ENCODE data around the gene VAX1. TPM values are rescaled to one million over a fixed set of nuclear protein-coding genes. Genes with fewer than 3 reads are reported as not detected.

Gene VAX1
- total RNA-seq, 2 experiments from 2014 or later: not detected

- H3K27ac Mint-ChIP-seq: no peak overlapping the region
- peaks cover 30% of the 10 kb centered on the region for H3K4me1 Mint-ChIP-seq (ENCODE audit: low read depth)
- ChIA-PET POLR2A (no interaction called here), CTCF (interaction anchor here (1.0 kb wide), 1 partner anchor 373 kb away, joined by 3 read pairs; no protein-coding TSS in a partner anchor)
- TF ChIP-seq CTCF (IDR thresholded peaks at IDR 0.05): no peak
- Histone ChIP-seq H3K36me3 (ENCODE audit: insufficient read depth, low read length) (no peaks in the 10 kb centered on the region), H3K27ac (ENCODE audit: low read depth in 1 of 2, low read length in 2 of 2) (no peak overlapping the region), H3K4me1 (ENCODE audit: insufficient read depth, low read length) (peaks cover 47% of the 10 kb centered on the region), H3K9me3 (ENCODE audit: control insufficient read depth in 1 of 2, insufficient read depth in 1 of 2, low read length in 2 of 2) (peaks cover 0 to 34% of the 10 kb centered on the region in 2 experiments), H3K27me3 (ENCODE audit: control insufficient read depth in 1 of 2, insufficient read depth in 2 of 2, low read length in 2 of 2) (peaks cover 59 to 73% of the 10 kb centered on the region in 2 experiments), H3K4me3 (ENCODE audit: low read length) (no peak overlapping the region)
- H3K4me3 Mint-ChIP-seq: no peak overlapping the region
- H3K36me3 Mint-ChIP-seq (ENCODE audit: low read depth): no peaks in the 10 kb centered on the region
- intact Hi-C loops (cut with DNase I, micrococcal nuclease): loop anchor here in 1 of 2 experiments (5.0 kb wide), 1 partner anchor 428 kb away; the partner anchor contains the start of gene HSPA12A
- peaks cover 76% of the 10 kb centered on the region for H3K27me3 Mint-ChIP-seq
- ATAC-seq (ENCODE audit: poor library complexity) (no peak), DNase-seq (no peak)
- H3K9me3 Mint-ChIP-seq: no peaks in the 10 kb centered on the region
These were observed 32.2 kb upstream of the VAX1 start for GRCh38 chr10:117170244-117170643.

GRCh38 chr10:117169480-117169879, 31.4 kb upstream of the VAX1 start:
- Histone ChIP-seq H3K36me3 (ENCODE audit: insufficient read depth, low read length) (no peaks in the 10 kb centered on the region), H3K27ac (ENCODE audit: low read depth in 1 of 2, low read length in 2 of 2) (no peak overlapping the region), H3K27me3 (ENCODE audit: control insufficient read depth in 1 of 2, insufficient read depth in 2 of 2, low read length in 2 of 2) (peaks cover 67 to 78% of the 10 kb centered on the region in 2 experiments), H3K4me1 (ENCODE audit: insufficient read depth, low read length) (peaks cover 43% of the 10 kb centered on the region), H3K4me3 (ENCODE audit: low read length) (no peak overlapping the region), H3K9me3 (ENCODE audit: control insufficient read depth in 1 of 2, insufficient read depth in 1 of 2, low read length in 2 of 2) (peaks cover 0 to 37% of the 10 kb centered on the region in 2 experiments)
- intact Hi-C loops (cut with DNase I, micrococcal nuclease): no loop called here
- ChIA-PET CTCF (interaction anchor here (1.0 kb wide), 1 partner anchor 372 kb away, joined by 3 read pairs; no protein-coding TSS in a partner anchor), POLR2A (no interaction called here)
- H3K36me3 Mint-ChIP-seq (ENCODE audit: low read depth): no peaks in the 10 kb centered on the region
- H3K9me3 Mint-ChIP-seq: no peaks in the 10 kb centered on the region
- DNase-seq: no peak
- peaks cover 78% of the 10 kb centered on the region for H3K27me3 Mint-ChIP-seq
- H3K4me1 Mint-ChIP-seq (ENCODE audit: low read depth): peaks cover 31% of the 10 kb centered on the region
- H3K27ac Mint-ChIP-seq: no peak overlapping the region
- TF ChIP-seq CTCF (IDR thresholded peaks at IDR 0.05): no peak
- ATAC-seq (ENCODE audit: poor library complexity): no peak
- H3K4me3 Mint-ChIP-seq: no peak overlapping the region

- H3K9me3 Mint-ChIP-seq: no peaks in the 10 kb centered on the region
- Histone ChIP-seq H3K27me3 (ENCODE audit: control insufficient read depth in 1 of 2, insufficient read depth in 2 of 2, low read length in 2 of 2) (peaks cover 74 to 86% of the 10 kb centered on the region in 2 experiments), H3K9me3 (ENCODE audit: control insufficient read depth in 1 of 2, insufficient read depth in 1 of 2, low read length in 2 of 2) (peaks cover 0 to 39% of the 10 kb centered on the region in 2 experiments), H3K4me3 (ENCODE audit: low read length) (no peak overlapping the region), H3K4me1 (ENCODE audit: insufficient read depth, low read length) (peaks cover 42% of the 10 kb centered on the region), H3K27ac (ENCODE audit: low read depth in 1 of 2, low read length in 2 of 2) (no peak overlapping the region), H3K36me3 (ENCODE audit: insufficient read depth, low read length) (no peaks in the 10 kb centered on the region)
- CTCF ChIA-PET: interaction anchor here (1.1 to 1.5 kb wide), 4 partner anchors 10 to 876 kb away, joined by 3 to 7 read pairs (median 5); no protein-coding TSS in a partner anchor
- ATAC-seq (ENCODE audit: poor library complexity) (no peak), DNase-seq (peak in 1 of 14 experiments; percentile 11)
- H3K27me3 Mint-ChIP-seq: peaks cover 85% of the 10 kb centered on the region
- no peak overlapping the region for H3K27ac Mint-ChIP-seq
- no peaks in the 10 kb centered on the region for H3K36me3 Mint-ChIP-seq (ENCODE audit: low read depth)
- H3K4me3 Mint-ChIP-seq: no peak overlapping the region
- peaks cover 34% of the 10 kb centered on the region for H3K4me1 Mint-ChIP-seq (ENCODE audit: low read depth)
- POLR2A ChIA-PET: no interaction called here
- TF ChIP-seq CTCF (IDR thresholded peaks at IDR 0.05): no peak
- intact Hi-C loops (cut with DNase I, micrococcal nuclease): no loop called here
These were observed 30.7 kb upstream of the VAX1 start for GRCh38 chr10:117168729-117169128.
